Osteocyte (in vitro differentiated cells): ENCODE results near the gene TAB3. TPM values are rescaled to one million over a fixed set of nuclear protein-coding genes. Genes with fewer than 3 reads are reported as not detected.

Source experiments
- DNase-seq: peaks from one replicate; pipeline ENCODE4 v3.0.0; 2021; ENCODE audit warnings: mixed read lengths; ENCODE audit not compliant: unreplicated experiment; ENCODE audit errors: extremely low spot score
- H3K27ac Mint-ChIP-seq: one replicate; pipeline ENCODE4 v1.8.0; 2021; ENCODE audit warnings: mild to moderate bottlenecking, mixed read lengths; ENCODE audit not compliant: unreplicated experiment
- H3K27me3 Mint-ChIP-seq: one replicate; pipeline ENCODE4 v1.8.0; 2021; ENCODE audit warnings: mixed read lengths; ENCODE audit not compliant: unreplicated experiment
- H3K36me3 Mint-ChIP-seq: one replicate; pipeline ENCODE4 v1.8.0; 2021; ENCODE audit warnings: mixed read lengths; ENCODE audit not compliant: unreplicated experiment
- H3K4me1 Mint-ChIP-seq: one replicate; pipeline ENCODE4 v1.8.0; 2021; ENCODE audit warnings: mixed read lengths; ENCODE audit not compliant: unreplicated experiment
- H3K4me3 Mint-ChIP-seq: one replicate; pipeline ENCODE4 v1.8.0; 2021; ENCODE audit warnings: mild to moderate bottlenecking, moderate library complexity, mixed read lengths; ENCODE audit not compliant: unreplicated experiment
- H3K9me3 Mint-ChIP-seq: one replicate; pipeline ENCODE4 v1.8.0; 2021; ENCODE audit warnings: mixed read lengths; ENCODE audit not compliant: unreplicated experiment
- total RNA-seq: library from RNA; stranded (reverse); gene quantifications from 2 replicates; pipeline ENCODE4 v1.2.1, GENCODE V29; 2021
- TF ChIP-seq, protein P1 (sequence below): fragments of 200-600 bp; sonication (generic); IDR thresholded peaks from 2 replicates; pipeline ENCODE4 v1.5.0; 2021; ENCODE audit warnings: antibody characterized with exemption, mild to moderate bottlenecking, moderate library complexity

TAB3 gene
- total RNA-seq, 1 donor from 2014 or later, result 13.3 TPM

DNA sequence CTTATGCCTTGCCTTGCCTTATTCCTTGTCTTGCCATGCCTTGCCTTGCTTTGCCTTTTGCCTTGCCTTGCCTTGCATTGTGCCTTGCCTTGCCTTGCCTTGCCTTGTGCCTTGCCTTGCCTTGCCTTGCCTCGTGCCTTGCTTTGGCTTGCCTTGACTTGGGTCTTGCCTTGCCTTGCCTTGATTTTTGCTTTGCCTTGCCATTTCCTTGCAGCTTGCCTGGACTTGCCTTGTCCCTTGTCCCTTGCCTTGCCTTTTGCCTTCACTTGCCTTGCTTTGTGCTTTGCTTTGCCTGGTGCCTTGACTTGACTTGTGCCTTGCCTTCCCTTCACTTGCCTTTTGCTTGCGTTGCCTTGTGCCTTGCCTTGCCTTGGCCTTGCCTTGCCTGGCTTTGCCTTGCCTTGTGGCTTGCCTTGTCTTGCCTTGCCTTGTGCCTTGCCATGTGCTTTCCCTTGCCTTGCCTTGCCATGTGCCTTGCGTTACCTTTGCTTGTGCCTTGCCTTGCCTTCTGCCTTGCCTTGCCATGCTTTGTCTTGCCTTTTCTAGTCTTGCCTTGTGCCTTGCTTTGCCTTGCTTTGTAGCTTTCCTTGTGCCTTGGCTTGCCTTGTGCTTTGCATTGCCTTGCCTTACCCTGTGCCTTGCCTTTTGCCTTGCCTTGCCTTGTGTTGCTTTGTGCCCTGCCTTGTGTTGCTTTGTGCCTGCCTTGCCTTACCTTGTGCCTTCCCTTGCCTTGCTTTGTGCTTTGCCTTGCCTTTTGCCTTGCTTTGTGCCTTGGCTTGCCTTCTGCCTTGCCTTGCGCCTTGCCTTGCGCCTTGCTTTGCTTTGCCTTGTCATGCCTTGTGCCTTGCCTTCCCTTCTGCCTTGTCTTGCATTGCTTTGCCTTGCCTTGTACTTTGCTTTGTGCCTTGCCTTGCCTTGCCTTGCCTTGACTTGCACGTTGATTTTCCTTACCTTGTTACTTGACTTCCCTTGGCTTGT, 92.8 kb downstream of the TAB3 start:
- H3K27me3 Mint-ChIP-seq, result no peaks in the 10 kb centered on the region
- TF ChIP-seq, protein P1, sequence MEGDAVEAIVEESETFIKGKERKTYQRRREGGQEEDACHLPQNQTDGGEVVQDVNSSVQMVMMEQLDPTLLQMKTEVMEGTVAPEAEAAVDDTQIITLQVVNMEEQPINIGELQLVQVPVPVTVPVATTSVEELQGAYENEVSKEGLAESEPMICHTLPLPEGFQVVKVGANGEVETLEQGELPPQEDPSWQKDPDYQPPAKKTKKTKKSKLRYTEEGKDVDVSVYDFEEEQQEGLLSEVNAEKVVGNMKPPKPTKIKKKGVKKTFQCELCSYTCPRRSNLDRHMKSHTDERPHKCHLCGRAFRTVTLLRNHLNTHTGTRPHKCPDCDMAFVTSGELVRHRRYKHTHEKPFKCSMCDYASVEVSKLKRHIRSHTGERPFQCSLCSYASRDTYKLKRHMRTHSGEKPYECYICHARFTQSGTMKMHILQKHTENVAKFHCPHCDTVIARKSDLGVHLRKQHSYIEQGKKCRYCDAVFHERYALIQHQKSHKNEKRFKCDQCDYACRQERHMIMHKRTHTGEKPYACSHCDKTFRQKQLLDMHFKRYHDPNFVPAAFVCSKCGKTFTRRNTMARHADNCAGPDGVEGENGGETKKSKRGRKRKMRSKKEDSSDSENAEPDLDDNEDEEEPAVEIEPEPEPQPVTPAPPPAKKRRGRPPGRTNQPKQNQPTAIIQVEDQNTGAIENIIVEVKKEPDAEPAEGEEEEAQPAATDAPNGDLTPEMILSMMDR, result no peak
- H3K27ac Mint-ChIP-seq, result no peak overlapping the region
- no peaks in the 10 kb centered on the region for H3K4me1 Mint-ChIP-seq
- DNase-seq, result no peak
- no peak overlapping the region for H3K4me3 Mint-ChIP-seq
- peaks cover 5% of the 10 kb centered on the region for H3K9me3 Mint-ChIP-seq
- H3K36me3 Mint-ChIP-seq, result no peaks in the 10 kb centered on the region

DNA sequence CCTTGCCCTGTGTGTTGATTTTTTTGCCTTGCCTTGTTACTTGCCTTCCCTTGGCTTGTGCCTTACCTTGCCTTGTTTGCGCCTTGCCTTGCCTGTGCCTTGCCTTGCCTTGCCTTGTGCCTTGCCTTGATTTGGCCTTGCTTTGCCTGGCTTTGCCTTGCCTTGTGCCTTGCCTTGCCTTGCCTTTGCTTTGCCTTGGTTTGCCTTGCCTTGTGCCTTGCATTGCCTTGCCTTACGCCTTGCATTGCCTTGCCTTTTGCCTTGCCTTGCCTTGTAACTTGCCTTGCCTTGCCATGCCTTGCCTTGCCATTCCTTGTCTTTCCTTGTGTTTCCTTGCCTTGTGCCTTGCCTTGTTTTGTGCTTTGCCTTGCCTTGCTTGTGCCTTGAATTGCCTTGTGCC, 94.6 kb downstream of the TAB3 start:
- H3K9me3 Mint-ChIP-seq, result peaks cover 5% of the 10 kb centered on the region
- no peaks in the 10 kb centered on the region for H3K27me3 Mint-ChIP-seq
- H3K36me3 Mint-ChIP-seq, result no peaks in the 10 kb centered on the region
- H3K27ac Mint-ChIP-seq, result no peak overlapping the region
- TF ChIP-seq, protein P1, result no peak
- peak; percentile 65 for DNase-seq
- H3K4me3 Mint-ChIP-seq, result no peak overlapping the region
- no peaks in the 10 kb centered on the region for H3K4me1 Mint-ChIP-seq

DNA sequence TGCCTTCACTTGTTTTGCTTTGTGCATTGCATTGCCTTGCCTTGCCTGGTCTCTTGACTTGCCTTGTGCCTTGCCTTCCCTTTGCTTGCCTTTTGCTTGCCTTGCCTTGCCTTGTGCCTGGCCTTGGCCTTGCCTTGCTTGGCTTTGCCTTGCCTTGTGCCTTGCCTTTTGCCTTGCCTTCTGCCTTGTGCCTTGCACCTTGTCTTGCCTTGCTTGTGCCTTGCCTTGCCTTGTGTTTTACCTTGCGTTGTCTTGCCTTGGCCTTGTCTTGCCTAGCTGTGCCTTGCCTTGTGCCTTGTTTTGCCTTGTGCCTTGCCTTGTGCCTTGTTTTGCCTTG, 95.3 kb downstream of the TAB3 start:
- no peaks in the 10 kb centered on the region for H3K36me3 Mint-ChIP-seq

DNA sequence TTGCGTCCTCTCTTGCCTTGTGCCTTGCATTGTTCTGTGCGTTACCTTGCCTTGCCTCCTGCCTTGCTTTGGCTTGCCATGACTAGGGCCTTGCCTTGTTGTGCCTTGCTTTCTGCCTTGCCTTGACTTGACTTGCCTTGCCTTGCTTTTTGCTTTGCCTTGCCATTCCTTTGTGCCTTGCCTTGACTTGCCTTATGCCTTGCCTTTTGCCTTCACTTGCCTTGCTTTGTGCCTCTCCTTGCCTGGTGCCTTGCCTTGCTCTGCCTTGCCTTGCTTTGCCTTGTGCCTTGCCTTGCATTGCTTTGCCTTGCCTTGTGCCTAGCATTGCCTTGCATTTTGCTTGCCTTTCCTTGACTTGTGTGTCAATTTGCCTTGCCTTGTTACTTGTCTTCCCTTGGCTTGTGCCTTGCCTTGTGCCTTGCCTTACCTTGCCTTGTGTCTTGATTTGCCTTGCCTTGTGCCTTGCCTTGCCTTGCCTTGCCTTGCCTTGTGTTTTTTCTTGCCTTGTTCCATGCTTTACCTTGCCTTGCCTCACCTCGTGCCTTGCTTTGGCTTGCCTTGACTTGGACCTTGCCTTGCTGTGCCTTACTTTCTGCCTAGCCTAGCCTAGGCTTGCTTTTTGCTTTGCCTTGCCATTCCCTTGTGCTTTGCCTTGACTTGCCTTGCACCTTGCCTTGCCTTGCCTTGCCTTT, 95.8 kb downstream of the TAB3 start:
- H3K9me3 Mint-ChIP-seq, result peaks cover 5% of the 10 kb centered on the region
- H3K27ac Mint-ChIP-seq, result no peak overlapping the region
- H3K4me3 Mint-ChIP-seq, result no peak overlapping the region
- no peaks in the 10 kb centered on the region for H3K27me3 Mint-ChIP-seq
- H3K36me3 Mint-ChIP-seq, result no peaks in the 10 kb centered on the region
- no peak for DNase-seq
- H3K4me1 Mint-ChIP-seq, result no peaks in the 10 kb centered on the region
- TF ChIP-seq, protein P1, result no peak

More for the DNA sequence above, 95.3 kb downstream of the TAB3 start:
- TF ChIP-seq, protein P1, result no peak
- Mint-ChIP-seq H3K4me1 (no peaks in the 10 kb centered on the region), H3K27ac (no peak overlapping the region), H3K27me3 (no peaks in the 10 kb centered on the region), H3K4me3 (no peak overlapping the region), H3K9me3 (peaks cover 5% of the 10 kb centered on the region)
- DNase-seq, result peak; percentile 80
